H1 (cell line): ENCODE results near the gene TARS2. TPM values are rescaled to one million over a fixed set of nuclear protein-coding genes. Genes with fewer than 3 reads are reported as not detected.

Experiments used
- ASH2L ChIP-seq: fragments of 200-600, 300-600 bp; sonication (generic); IDR thresholded peaks from one replicate; pipeline ENCODE4 v1.7.1; 2017; ENCODE audit warnings: low read length
- SP4 ChIP-seq: IDR thresholded peaks from 2 replicates; pipeline ENCODE4 v1.6.1; 2012; ENCODE audit warnings: low read length, inconsistent platforms
- polyA plus RNA-seq, 7 experiments: library from polyadenylated mRNA; depleted of rRNA in 3 of 7; stranded (reverse) in 5 of 7; unstranded in 2 of 7; fragments of >200 nt in 5 of 7; fragments of 200-250 nt in 2 of 7; gene quantifications; 1 replicate in 5 of 7; 2 replicates in 1 of 7; 4 replicates in 1 of 7; pipeline versions ENCODE4 v1.2.1 to v1.2.3, GENCODE V29; 2011 to 2013; ENCODE audit warnings: missing spikeins in 2 of 7, mixed read lengths in 2 of 7
- total RNA-seq: library from RNA; stranded (reverse); fragmentation: NEBNext Ultra II Directional; extraction: Animal tissue kit (Norgen Biotek cat#: 25700); gene quantifications from 2 replicates; pipeline ENCODE4 v1.2.1, GENCODE V29; 2021

TARS2 gene
- total and polyA plus RNA-seq, 2 of the 8 experiments (the other 6 are each of a cell fraction or from before 2014, with no cell fraction given) = 38.9 to 39.1 TPM

DNA sequence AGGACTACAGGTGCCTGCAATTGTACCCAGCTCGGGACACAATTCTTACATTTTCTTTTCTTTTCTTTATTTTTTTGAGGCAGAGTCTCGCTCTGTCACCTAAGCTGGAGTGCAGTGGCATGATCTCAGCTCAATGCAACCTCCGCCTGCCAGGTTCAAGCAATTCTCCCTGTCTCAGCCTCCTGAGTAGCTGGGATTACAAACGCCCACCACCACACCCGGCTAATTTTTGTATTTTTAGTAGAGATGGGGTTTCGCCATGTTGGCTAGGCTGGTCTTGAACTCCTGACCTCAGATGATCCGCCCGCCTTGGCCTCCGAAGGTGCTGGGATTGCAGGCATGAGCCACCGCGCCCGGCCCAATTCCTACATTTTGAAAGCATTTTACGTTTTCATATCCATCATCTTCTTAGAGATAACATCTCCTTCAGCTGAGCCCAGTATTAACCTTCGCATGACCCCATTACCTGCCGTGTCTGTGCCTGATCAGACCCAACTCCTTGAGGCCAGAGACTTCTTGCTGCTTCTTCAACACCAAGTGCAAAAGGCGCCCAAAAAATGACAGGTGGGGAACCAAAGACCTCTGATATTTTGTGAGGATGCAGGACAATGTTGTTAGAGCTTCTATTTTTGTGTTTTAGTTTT, 59.2 kb downstream of the TARS2 start (continued):
- TF ChIP-seq SP4 (no peak), ASH2L (no peak)
